ENCODE measurements around the gene FBXL17. TPM values are rescaled to one million over a fixed set of nuclear protein-coding genes. Genes with fewer than 3 reads are reported as not detected.
A peak's percentile ranks its signal among the peaks of the same experiment; 100 is the strongest.

FBXL17 gene
- total RNA-seq, 1 experiment from 2014 or later: 5.3 TPM

DNA sequence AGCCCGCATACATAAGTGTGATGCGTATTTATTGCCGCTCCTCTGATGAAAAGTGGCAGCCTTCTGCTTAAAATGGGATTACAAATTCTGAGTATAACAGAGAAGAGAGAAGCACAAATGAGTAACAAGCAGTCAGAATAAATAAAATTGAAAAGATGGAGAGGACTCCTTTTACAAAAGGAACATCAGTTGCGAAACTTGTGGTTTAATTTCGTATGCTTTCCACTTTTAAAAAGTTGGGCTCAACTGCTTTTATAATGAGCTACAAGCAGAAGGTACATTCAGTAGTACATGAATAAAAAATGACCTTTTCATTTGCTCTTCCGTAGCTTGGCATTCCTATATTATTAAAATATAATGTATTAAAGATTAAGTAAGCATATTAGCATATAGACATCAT lies 320.0 kb downstream of the FBXL17 start:
- H3K4ac ChIP-seq (ENCODE audit: low read depth, low read length): no peak overlapping the region
- H3K4me3 Mint-ChIP-seq: no peak overlapping the region
- H4K91ac ChIP-seq (ENCODE audit: insufficient read length, low read depth, low read length): no peak overlapping the region
- H3K4me1 ChIP-seq (ENCODE audit: insufficient read depth, low read length): no peaks in the 10 kb centered on the region; the same call in 1 of the 2 replicates
- peaks cover 7 to 13% of the 10 kb centered on the region in 2 experiments for H3K4me1 Mint-ChIP-seq
- H3K4me2 ChIP-seq (ENCODE audit: insufficient read depth, insufficient read length, low read length): no peak overlapping the region
- H3K27me3 ChIP-seq (ENCODE audit: insufficient read depth, low read length): no peaks in the 10 kb centered on the region
- no peaks in the 10 kb centered on the region for H3K23me2 ChIP-seq (ENCODE audit: insufficient read length, low read depth, low read length, poor library complexity, severe bottlenecking)
- H3K36me3 Mint-ChIP-seq (ENCODE audit: insufficient read depth in 1 of 3, low read depth in 3 of 3): no peaks in the 10 kb centered on the region
- no peaks in the 10 kb centered on the region for H3K79me1 ChIP-seq (ENCODE audit: insufficient read depth, low read depth, low read length, poor library complexity, severe bottlenecking)
- peaks cover 1% of the 10 kb centered on the region; the same call in 1 of the 2 replicates for H3K27me3 Mint-ChIP-seq (ENCODE audit: low read depth)
- H3K23ac ChIP-seq (ENCODE audit: insufficient read length, low read depth, low read length): no peak overlapping the region
- H3K56ac ChIP-seq (ENCODE audit: insufficient read length, low read depth, low read length): no peak overlapping the region
- no peak overlapping the region for H2AFZ ChIP-seq (ENCODE audit: low read length)
- no peaks in the 10 kb centered on the region for H3K9me3 ChIP-seq (ENCODE audit: control insufficient read depth, low read depth, low read length)
- H3K14ac ChIP-seq (ENCODE audit: insufficient read depth, low read length): no peak overlapping the region
- WGBS (ENCODE audit: extremely low coverage, insufficient read length, low lambda C conversion rate): no CpG with 5 or more reads among the region's 6 CpGs
- TF ChIP-seq, protein P1, sequence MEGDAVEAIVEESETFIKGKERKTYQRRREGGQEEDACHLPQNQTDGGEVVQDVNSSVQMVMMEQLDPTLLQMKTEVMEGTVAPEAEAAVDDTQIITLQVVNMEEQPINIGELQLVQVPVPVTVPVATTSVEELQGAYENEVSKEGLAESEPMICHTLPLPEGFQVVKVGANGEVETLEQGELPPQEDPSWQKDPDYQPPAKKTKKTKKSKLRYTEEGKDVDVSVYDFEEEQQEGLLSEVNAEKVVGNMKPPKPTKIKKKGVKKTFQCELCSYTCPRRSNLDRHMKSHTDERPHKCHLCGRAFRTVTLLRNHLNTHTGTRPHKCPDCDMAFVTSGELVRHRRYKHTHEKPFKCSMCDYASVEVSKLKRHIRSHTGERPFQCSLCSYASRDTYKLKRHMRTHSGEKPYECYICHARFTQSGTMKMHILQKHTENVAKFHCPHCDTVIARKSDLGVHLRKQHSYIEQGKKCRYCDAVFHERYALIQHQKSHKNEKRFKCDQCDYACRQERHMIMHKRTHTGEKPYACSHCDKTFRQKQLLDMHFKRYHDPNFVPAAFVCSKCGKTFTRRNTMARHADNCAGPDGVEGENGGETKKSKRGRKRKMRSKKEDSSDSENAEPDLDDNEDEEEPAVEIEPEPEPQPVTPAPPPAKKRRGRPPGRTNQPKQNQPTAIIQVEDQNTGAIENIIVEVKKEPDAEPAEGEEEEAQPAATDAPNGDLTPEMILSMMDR (conservative IDR thresholded peaks at IDR 0.05): no peak
- no peak overlapping the region for H3K27ac ChIP-seq (ENCODE audit: insufficient read length, low read depth, low read length)
- H2BK5ac ChIP-seq (ENCODE audit: insufficient read length, low read length): no peak overlapping the region
- no peak overlapping the region for H2BK20ac ChIP-seq (ENCODE audit: low read depth, low read length, poor library complexity, severe bottlenecking)
- no peak overlapping the region for H2BK15ac ChIP-seq (ENCODE audit: low read depth, low read length)
- no peak overlapping the region for H3K18ac ChIP-seq (ENCODE audit: insufficient read length, low read depth, low read length)
- no peak overlapping the region for H4K8ac ChIP-seq (replicated peaks; ENCODE audit: insufficient read length, low read depth, low read length)
- H3K9ac ChIP-seq (ENCODE audit: extremely low read depth, insufficient read length, low read length): no peak overlapping the region
- no peak overlapping the region for H2AK5ac ChIP-seq (ENCODE audit: insufficient read length, low read length)
- DNase-seq: no peak
- no peaks in the 10 kb centered on the region for H3K79me2 ChIP-seq (ENCODE audit: insufficient read depth, low read length)
- no peak overlapping the region for H2BK12ac ChIP-seq (ENCODE audit: insufficient read length, low read depth, low read length)
- H4K5ac ChIP-seq (ENCODE audit: insufficient read length, low read depth, low read length): no peak overlapping the region
- H3T11ph ChIP-seq (ENCODE audit: low read length): no peak overlapping the region
- H2BK120ac ChIP-seq (ENCODE audit: low read depth, low read length, poor library complexity, severe bottlenecking): no peak overlapping the region
- no peaks in the 10 kb centered on the region for H3K9me3 Mint-ChIP-seq
- H3K27ac Mint-ChIP-seq: 0 out of 7 replicates have a peak overlapping the region, but pooled peaks of 1 of the 3 experiments have one; percentile 25
- H4K20me1 ChIP-seq (ENCODE audit: control insufficient read depth, insufficient read depth, insufficient read length): no peaks in the 10 kb centered on the region
